ENCODE data around the gene RUNX1.

Gene RUNX1

DNA sequence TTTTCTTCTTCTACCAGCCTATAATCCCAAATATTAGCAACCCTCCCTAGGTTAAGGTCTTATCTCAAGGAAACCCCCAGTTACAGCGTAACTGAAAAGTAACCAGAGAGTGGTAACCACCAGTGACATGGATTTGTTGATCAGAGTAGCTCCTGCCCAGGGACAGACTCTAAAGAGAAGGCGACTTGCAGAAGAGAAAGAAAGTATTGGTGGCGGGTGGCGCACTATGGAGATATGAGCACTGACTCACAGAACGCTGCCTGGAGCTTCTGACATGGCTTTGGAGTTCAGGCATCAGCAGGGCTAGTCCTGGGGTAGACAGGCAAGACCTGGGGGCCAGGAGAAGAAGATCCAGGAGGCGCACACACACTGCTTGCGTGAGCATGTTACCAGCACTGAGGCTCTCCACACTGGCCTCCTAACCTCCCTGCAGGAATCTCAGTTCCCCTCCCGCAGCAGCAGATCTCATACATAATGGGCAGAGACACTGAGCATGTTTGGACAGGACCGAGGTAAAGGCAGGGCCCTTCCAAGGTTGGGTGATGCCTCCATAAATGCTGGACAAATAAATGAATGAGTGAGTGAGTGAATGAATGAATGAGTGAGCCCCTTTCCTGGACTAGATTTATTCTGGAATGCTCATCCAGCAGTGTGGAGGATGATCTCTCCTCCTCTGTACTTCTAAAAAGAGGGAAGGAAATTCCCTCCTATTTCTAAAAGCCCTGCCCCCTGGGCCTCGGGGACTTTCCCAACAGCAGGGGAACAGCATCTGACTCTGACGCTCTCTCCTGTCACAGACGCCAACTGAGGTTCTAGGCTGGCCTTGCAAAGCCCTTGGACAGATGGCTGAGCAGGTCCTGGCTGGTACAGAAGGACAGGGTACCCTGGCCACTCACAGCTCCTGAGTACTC is 204.8 kb downstream of the RUNX1 start:
- no peaks in the 10 kb centered on the region for H3K27me3 ChIP-seq (replicated peaks; ENCODE audit: control insufficient read depth, insufficient read depth, low read length)
- no peak overlapping the region for H3K4me3 ChIP-seq (replicated peaks; ENCODE audit: low read depth, low read length)
- TF ChIP-seq, protein P1, sequence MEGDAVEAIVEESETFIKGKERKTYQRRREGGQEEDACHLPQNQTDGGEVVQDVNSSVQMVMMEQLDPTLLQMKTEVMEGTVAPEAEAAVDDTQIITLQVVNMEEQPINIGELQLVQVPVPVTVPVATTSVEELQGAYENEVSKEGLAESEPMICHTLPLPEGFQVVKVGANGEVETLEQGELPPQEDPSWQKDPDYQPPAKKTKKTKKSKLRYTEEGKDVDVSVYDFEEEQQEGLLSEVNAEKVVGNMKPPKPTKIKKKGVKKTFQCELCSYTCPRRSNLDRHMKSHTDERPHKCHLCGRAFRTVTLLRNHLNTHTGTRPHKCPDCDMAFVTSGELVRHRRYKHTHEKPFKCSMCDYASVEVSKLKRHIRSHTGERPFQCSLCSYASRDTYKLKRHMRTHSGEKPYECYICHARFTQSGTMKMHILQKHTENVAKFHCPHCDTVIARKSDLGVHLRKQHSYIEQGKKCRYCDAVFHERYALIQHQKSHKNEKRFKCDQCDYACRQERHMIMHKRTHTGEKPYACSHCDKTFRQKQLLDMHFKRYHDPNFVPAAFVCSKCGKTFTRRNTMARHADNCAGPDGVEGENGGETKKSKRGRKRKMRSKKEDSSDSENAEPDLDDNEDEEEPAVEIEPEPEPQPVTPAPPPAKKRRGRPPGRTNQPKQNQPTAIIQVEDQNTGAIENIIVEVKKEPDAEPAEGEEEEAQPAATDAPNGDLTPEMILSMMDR (IDR thresholded peaks at IDR 0.05; ENCODE audit: insufficient read depth, low read length, poor library complexity, severe bottlenecking), result no peak
- H3K36me3 ChIP-seq (ENCODE audit: control insufficient read depth, insufficient read depth, low read length), result no peaks in the 10 kb centered on the region; the same call in 1 of the 2 replicates
- no peak for DNase-seq (ENCODE audit: extremely low read depth, insufficient read length)

DNA sequence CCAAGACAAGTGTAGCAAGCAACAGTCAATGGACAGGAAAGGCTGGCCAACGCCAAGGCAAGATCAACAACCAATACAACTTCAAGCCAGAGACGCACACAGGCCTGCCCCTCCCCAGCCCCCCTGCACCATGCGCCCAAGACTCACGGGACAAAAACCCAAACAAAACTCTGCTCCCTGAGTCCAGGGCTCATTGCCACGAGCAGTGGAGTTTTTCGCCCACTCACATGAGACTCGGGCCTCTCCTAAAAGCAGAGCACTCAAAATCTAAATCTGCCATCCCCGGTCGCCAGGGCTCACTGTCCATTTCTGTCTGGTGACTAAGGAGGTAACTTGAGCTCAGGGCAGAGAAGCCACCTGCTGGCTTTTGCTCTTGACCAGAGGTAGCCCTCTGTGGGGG is 205.5 kb downstream of the RUNX1 start:
- Histone ChIP-seq H3K4me3 (replicated peaks; ENCODE audit: low read depth, low read length) (no peak overlapping the region), H3K36me3 (ENCODE audit: control insufficient read depth, insufficient read depth, low read length) (no peaks in the 10 kb centered on the region; the same call in 1 of the 2 replicates), H3K27me3 (replicated peaks; ENCODE audit: control insufficient read depth, insufficient read depth, low read length) (no peaks in the 10 kb centered on the region)
- DNase-seq (ENCODE audit: extremely low read depth, insufficient read length), result no peak
- TF ChIP-seq, protein P1 (IDR thresholded peaks at IDR 0.05; ENCODE audit: insufficient read depth, low read length, poor library complexity, severe bottlenecking), result no peak

DNA sequence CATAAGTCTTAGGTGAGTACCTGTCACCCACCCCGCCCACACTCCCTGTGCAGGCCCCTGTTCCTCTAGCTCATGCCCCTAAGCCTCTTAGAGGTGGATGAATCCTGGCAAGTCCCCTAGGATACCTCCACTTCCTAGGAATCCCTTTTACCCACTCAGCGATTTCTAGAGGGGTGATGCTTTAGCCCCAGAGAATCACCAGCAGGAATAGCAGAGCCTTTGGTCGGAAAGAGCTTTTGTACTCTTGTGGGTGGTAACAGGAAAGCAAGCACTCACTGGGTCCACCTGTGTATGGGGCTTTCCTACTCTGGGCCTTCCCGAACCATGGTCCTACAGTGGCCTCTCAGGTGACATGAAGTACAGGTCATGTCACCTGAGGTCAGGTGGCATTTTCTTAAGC is 207.9 kb downstream of the RUNX1 start:
- DNase-seq (ENCODE audit: extremely low read depth, insufficient read length), result no peak
- Histone ChIP-seq H3K36me3 (ENCODE audit: control insufficient read depth, insufficient read depth, low read length) (no peaks in the 10 kb centered on the region; the same call in 1 of the 2 replicates), H3K27me3 (replicated peaks; ENCODE audit: control insufficient read depth, insufficient read depth, low read length) (no peaks in the 10 kb centered on the region), H3K4me3 (replicated peaks; ENCODE audit: low read depth, low read length) (no peak overlapping the region)
- TF ChIP-seq, protein P1 (IDR thresholded peaks at IDR 0.05; ENCODE audit: insufficient read depth, low read length, poor library complexity, severe bottlenecking), result no peak

DNA sequence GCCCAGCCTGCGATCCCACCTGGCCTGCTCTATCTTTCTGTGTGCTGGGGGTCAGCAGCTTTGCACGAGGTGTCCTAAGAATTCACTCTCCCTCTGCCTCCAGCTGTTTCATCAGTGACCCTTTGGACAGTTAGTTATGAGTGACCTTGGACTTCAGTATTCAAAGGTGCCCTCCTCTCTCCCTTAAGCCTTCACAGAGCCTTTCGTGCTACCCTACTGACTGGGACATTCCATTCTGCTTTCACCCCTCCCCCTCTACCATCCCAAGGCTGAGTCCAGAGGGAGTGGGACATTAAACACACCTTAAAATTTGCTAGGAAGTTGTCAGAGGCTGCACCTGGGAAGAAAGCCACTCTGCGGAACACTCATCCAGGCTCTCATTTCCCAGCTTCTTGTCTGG is 208.4 kb downstream of the RUNX1 start:
- no peak overlapping the region for H3K4me3 ChIP-seq (replicated peaks; ENCODE audit: low read depth, low read length)
- DNase-seq (ENCODE audit: extremely low read depth, insufficient read length), result no peak
- H3K36me3 ChIP-seq (ENCODE audit: control insufficient read depth, insufficient read depth, low read length), result no peaks in the 10 kb centered on the region; the same call in 1 of the 2 replicates
- TF ChIP-seq, protein P1 (IDR thresholded peaks at IDR 0.05; ENCODE audit: insufficient read depth, low read length, poor library complexity, severe bottlenecking), result no peak
- H3K27me3 ChIP-seq (replicated peaks; ENCODE audit: control insufficient read depth, insufficient read depth, low read length), result no peaks in the 10 kb centered on the region

DNA sequence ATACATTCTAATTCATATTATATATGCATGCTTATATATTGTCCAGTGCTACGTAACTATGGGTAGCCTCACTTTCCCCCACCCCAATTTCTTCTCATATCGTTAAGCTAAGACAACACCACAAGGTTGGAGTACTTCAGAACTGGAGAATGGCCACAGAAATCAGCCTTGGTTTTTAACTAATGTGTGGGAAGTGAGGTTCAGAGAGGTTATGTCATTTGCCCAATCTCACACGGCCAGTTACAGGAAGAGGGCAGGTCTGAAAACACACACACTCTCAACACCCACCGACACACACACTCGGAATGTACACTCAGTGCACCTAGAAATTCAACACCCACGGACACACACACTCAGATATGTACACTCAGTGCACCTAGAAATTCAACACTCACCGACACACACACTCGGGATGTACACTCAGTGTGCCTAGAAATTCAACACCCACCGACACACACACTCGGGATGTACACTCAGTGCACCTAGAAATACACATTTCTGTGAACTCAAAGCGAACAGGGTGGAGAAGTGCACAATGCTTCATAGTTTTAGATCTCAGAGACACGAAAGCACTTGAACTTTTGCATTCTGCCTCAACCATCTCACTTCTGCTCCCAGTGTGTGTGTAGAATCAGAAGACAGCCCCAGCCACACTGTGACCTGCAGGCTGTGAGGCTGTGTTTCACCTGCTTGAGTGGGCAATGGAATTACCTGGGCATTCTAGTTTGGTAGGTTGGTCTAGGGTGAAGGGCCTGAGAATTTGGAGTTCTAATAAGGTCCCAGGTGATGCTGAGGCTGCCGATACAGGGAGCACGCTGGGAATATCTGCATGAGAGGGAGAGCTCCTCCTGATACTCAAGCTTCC is 209.9 kb downstream of the RUNX1 start:
- TF ChIP-seq, protein P1 (IDR thresholded peaks at IDR 0.05; ENCODE audit: insufficient read depth, low read length, poor library complexity, severe bottlenecking), result no peak
- no peak overlapping the region for H3K4me3 ChIP-seq (replicated peaks; ENCODE audit: low read depth, low read length)
- no peak for DNase-seq (ENCODE audit: extremely low read depth, insufficient read length)
- H3K27me3 ChIP-seq (replicated peaks; ENCODE audit: control insufficient read depth, insufficient read depth, low read length), result no peaks in the 10 kb centered on the region
- H3K36me3 ChIP-seq (ENCODE audit: control insufficient read depth, insufficient read depth, low read length), result no peaks in the 10 kb centered on the region
